ENCODE results near the gene CD300LB. TPM values are rescaled to one million over a fixed set of nuclear protein-coding genes. Genes with fewer than 3 reads are reported as not detected.

The CD300LB gene
- total RNA-seq, 1 experiment from 2014 or later: not detected

- no peak for TF ChIP-seq NFE2L1 (CRISPR knock-in tag; IDR thresholded peaks at IDR 0.05)
- TF ChIP-seq ZNF121 (CRISPR knock-in tag; IDR thresholded peaks at IDR 0.05): no peak
- TF ChIP-seq RELA (CRISPR knock-in tag; IDR thresholded peaks at IDR 0.05; ENCODE audit: borderline replicate concordance): no peak
- TF ChIP-seq TCF7 (CRISPR knock-in tag; IDR thresholded peaks at IDR 0.05; ENCODE audit: low read depth): no peak
- TF ChIP-seq TEAD1 (CRISPR knock-in tag; IDR thresholded peaks at IDR 0.05): no peak
- TF ChIP-seq JUN (CRISPR knock-in tag; IDR thresholded peaks at IDR 0.05): no peak
- no peak for TF ChIP-seq ATF3 (CRISPR knock-in tag; conservative IDR thresholded peaks at IDR 0.05)
- TF ChIP-seq CTCF (IDR thresholded peaks at IDR 0.05): no peak
- no peak for TF ChIP-seq E2F5 (CRISPR knock-in tag; IDR thresholded peaks at IDR 0.05)
- no peak for TF ChIP-seq MXD4 (CRISPR knock-in tag; IDR thresholded peaks at IDR 0.05; ENCODE audit: borderline replicate concordance)
- no peak for TF ChIP-seq PRRX2 (CRISPR knock-in tag; IDR thresholded peaks at IDR 0.05)
- no peak for TF ChIP-seq ELF4 (CRISPR knock-in tag; IDR thresholded peaks at IDR 0.05; ENCODE audit: low read depth)
- no peak for TF ChIP-seq ZNF396 (CRISPR knock-in tag; IDR thresholded peaks at IDR 0.05; ENCODE audit: borderline replicate concordance)
Measured at GRCh38 chr17:74497471-74497870, 33.8 kb downstream of the CD300LB start (continued).

- ChIA-PET CTCF (interaction anchor here (0.6 to 2.9 kb wide), 11 partner anchors 40 to 141 kb away, joined by 3 to 23 read pairs (median 4); partner anchors contain the start of genes BTBD17 and GPR142), POLR2A (no interaction called here)
- H3K9me3 Mint-ChIP-seq: peaks cover 15% of the 10 kb centered on the region
- no peak overlapping the region for H3K4me3 Mint-ChIP-seq
- peaks cover 9% of the 10 kb centered on the region; the same call in 1 of the 2 replicates for H3K36me3 Mint-ChIP-seq
- DNase-seq (ENCODE audit: low spot score) (peak; percentile 88), ATAC-seq (peak; percentile 96)
- H3K27ac Mint-ChIP-seq: no peak overlapping the region
- peaks cover 6% of the 10 kb centered on the region for H3K27me3 Mint-ChIP-seq (ENCODE audit: low read depth)
- TF ChIP-seq GTF2I (CRISPR knock-in tag; conservative IDR thresholded peaks at IDR 0.05) (no peak), ZNF263 (CRISPR knock-in tag; IDR thresholded peaks at IDR 0.05; ENCODE audit: low read depth) (no peak), ZBTB43 (CRISPR knock-in tag; IDR thresholded peaks at IDR 0.05) (no peak), MLX (CRISPR knock-in tag; IDR thresholded peaks at IDR 0.05) (no peak), CTCF (IDR thresholded peaks at IDR 0.05) (peak; percentile 83), FOXP4 (CRISPR knock-in tag; IDR thresholded peaks at IDR 0.05) (no peak), USF2 (CRISPR knock-in tag; IDR thresholded peaks at IDR 0.05) (no peak), SOX15 (CRISPR knock-in tag; IDR thresholded peaks at IDR 0.05) (no peak)
- peaks cover 3% of the 10 kb centered on the region; the same call in 1 of the 2 replicates for H3K4me1 Mint-ChIP-seq
Measured at GRCh38 chr17:74493331-74493833, 37.9 kb downstream of the CD300LB start.
